HG03139 (cell line): Measurements from ENCODE around the gene TSPAN32.
"Not testable (repeated sequence)": the region's sequence is repeated elsewhere in the genome, so short reads cannot be mapped to it uniquely, and the experiment has no call there.

Experiments
- ATAC-seq: cut with Tn5 transposase; IDR thresholded peaks from one replicate; pipeline ENCODE4 v1.9.1; 2021; ENCODE audit not compliant: unreplicated experiment

Gene TSPAN32

GRCh38 chr11:2332569-2332968 is 30.8 kb downstream of the TSPAN32 start:
- ATAC-seq = not testable (repeated sequence)

- ATAC-seq = not testable (repeated sequence)
Observed at GRCh38 chr11:2333486-2334205, 31.8 kb downstream of the TSPAN32 start.

GRCh38 chr11:2335286-2335685 is 33.5 kb downstream of the TSPAN32 start:
- not testable (repeated sequence) for ATAC-seq

GRCh38 chr11:2338760-2339159 is 36.9 kb downstream of the TSPAN32 start:
- ATAC-seq = not testable (repeated sequence)

- ATAC-seq = no peak
Observed at GRCh38 chr11:2342557-2342956, 40.7 kb downstream of the TSPAN32 start.

- no peak for ATAC-seq
Observed at GRCh38 chr11:2342981-2343380, 41.2 kb downstream of the TSPAN32 start.

- ATAC-seq = no peak
Observed at GRCh38 chr11:2343502-2343901, 41.7 kb downstream of the TSPAN32 start.

GRCh38 chr11:2345050-2345449 is 43.2 kb downstream of the TSPAN32 start:
- no peak for ATAC-seq

GRCh38 chr11:2346014-2346413 is 44.2 kb downstream of the TSPAN32 start:
- no peak for ATAC-seq

- ATAC-seq = no peak
Observed at GRCh38 chr11:2346586-2347307, 44.9 kb downstream of the TSPAN32 start.

GRCh38 chr11:2347308-2347830 is 45.6 kb downstream of the TSPAN32 start:
- no peak for ATAC-seq

- no peak for ATAC-seq
Observed at GRCh38 chr11:2348986-2349385, 47.2 kb downstream of the TSPAN32 start.

- ATAC-seq = no peak
Observed at GRCh38 chr11:2351701-2352100, 49.9 kb downstream of the TSPAN32 start.

- no peak for ATAC-seq
Observed at GRCh38 chr11:2352420-2352819, 50.6 kb downstream of the TSPAN32 start.

GRCh38 chr11:2355000-2355644 is 53.3 kb downstream of the TSPAN32 start:
- ATAC-seq = no peak

GRCh38 chr11:2357246-2357645 is 55.4 kb downstream of the TSPAN32 start:
- ATAC-seq = no peak

GRCh38 chr11:2357651-2358050 is 55.8 kb downstream of the TSPAN32 start:
- ATAC-seq = not testable (repeated sequence)

- no peak for ATAC-seq
Observed at GRCh38 chr11:2358754-2359442, 57.1 kb downstream of the TSPAN32 start.

- ATAC-seq = no peak
Observed at GRCh38 chr11:2359557-2359956, 57.7 kb downstream of the TSPAN32 start.

GRCh38 chr11:2360081-2360642 is 58.3 kb downstream of the TSPAN32 start:
- ATAC-seq = no peak

GRCh38 chr11:2361565-2361964 is 59.8 kb downstream of the TSPAN32 start:
- no peak for ATAC-seq
